HepG2 (cell line): Measurements from ENCODE around the gene ITIH2. TPM values are rescaled to one million over a fixed set of nuclear protein-coding genes. Genes with fewer than 3 reads are reported as not detected.

Source experiments
- EP300 ChIP-seq, 3 experiments: sonication (generic) in 1 of 3; formaldehyde crosslinking in 1 of 3; IDR thresholded peaks; 2 replicates each; pipeline versions ENCODE4 v1.5.1 to v1.6.1; 2011 to 2020; ENCODE audit warnings: low read depth in 2 of 3, low read length in 2 of 3, borderline replicate concordance in 1 of 3, improper control_type of control experiment in 1 of 3, mild to moderate bottlenecking in 1 of 3, missing genetic modification reagents in 1 of 3, moderate library complexity in 1 of 3
- FOXA3 ChIP-seq: IDR thresholded peaks from 2 replicates; pipeline ENCODE4 v1.6.1; 2016; ENCODE audit warnings: missing genetic modification reagents, missing compliant biosample characterization
- HNF4G ChIP-seq, 2 experiments: sonication (generic) in 1 of 2; formaldehyde crosslinking in 1 of 2; IDR thresholded peaks; 2 replicates each; pipeline versions ENCODE4 v1.4.0 to v1.6.1; 2011 to 2020; ENCODE audit warnings: borderline replicate concordance in 2 of 2, low read depth in 2 of 2, mild to moderate bottlenecking in 2 of 2, low read length in 1 of 2, missing genetic modification reagents in 1 of 2, moderate library complexity in 1 of 2
- HNRNPK ChIP-seq: fragments of 200-400 bp; formaldehyde crosslinking; IDR thresholded peaks from 2 replicates; pipeline ENCODE4 v1.6.1; 2018; ENCODE audit warnings: low read length, low read depth, moderate library complexity, mild to moderate bottlenecking; ENCODE audit not compliant: poor library complexity, severe bottlenecking
- IKZF5 ChIP-seq: IDR thresholded peaks from 2 replicates; pipeline ENCODE4 v1.6.1; 2018; ENCODE audit warnings: missing genetic modification reagents, mild to moderate bottlenecking, missing compliant biosample characterization
- JUNB ChIP-seq: sonication (generic); formaldehyde crosslinking; IDR thresholded peaks from 2 replicates; pipeline ENCODE4 v1.8.0; 2022; ENCODE audit warnings: missing genetic modification reagents, mild to moderate bottlenecking, borderline replicate concordance
- KLF11 ChIP-seq: IDR thresholded peaks from 2 replicates; pipeline ENCODE4 v1.6.1; 2016; ENCODE audit warnings: missing compliant biosample characterization
- MBD4 ChIP-seq: IDR thresholded peaks from 2 replicates; pipeline ENCODE4 v1.6.1; 2012; ENCODE audit warnings: low read length, inconsistent platforms, borderline replicate concordance
- PCBP1 ChIP-seq: fragments of 200-400 bp; formaldehyde crosslinking; IDR thresholded peaks from 2 replicates; pipeline ENCODE4 v1.6.1; 2017; ENCODE audit warnings: mild to moderate bottlenecking, low read depth, low read length, borderline replicate concordance
- PHF8 ChIP-seq: sonication (generic); formaldehyde crosslinking; IDR thresholded peaks from 2 replicates; pipeline ENCODE4 v1.5.0; 2020; ENCODE audit warnings: missing genetic modification reagents
- POLR2AphosphoS2 ChIP-seq: IDR thresholded peaks from 2 replicates; pipeline ENCODE4 v1.6.1; 2011; ENCODE audit warnings: low read depth, low read length, improper control_type of control experiment
- REXO4 ChIP-seq: sonication (generic); formaldehyde crosslinking; IDR thresholded peaks from 2 replicates; pipeline ENCODE4 v1.8.0; 2022; ENCODE audit warnings: missing genetic modification reagents, mild to moderate bottlenecking, borderline replicate concordance
- SCMH1 ChIP-seq: sonication (generic); formaldehyde crosslinking; IDR thresholded peaks from 2 replicates; pipeline ENCODE4 v1.9.0; 2021; ENCODE audit warnings: missing genetic modification reagents, mild to moderate bottlenecking, borderline replicate concordance
- SMARCC2 ChIP-seq: fragments of 450-650 bp; IDR thresholded peaks from 2 replicates; pipeline ENCODE4 v1.6.1; 2017; ENCODE audit warnings: antibody characterized with exemption, mild to moderate bottlenecking
- SMC3 ChIP-seq: IDR thresholded peaks from 2 replicates; pipeline ENCODE4 v1.6.1; 2011; ENCODE audit warnings: low read length, improper control_type of control experiment
- ZMYM4 ChIP-seq: sonication (generic); formaldehyde crosslinking; IDR thresholded peaks from 2 replicates; pipeline ENCODE4 v1.8.1; 2023; ENCODE audit warnings: mild to moderate bottlenecking, missing genetic modification reagents
- ZNF207 ChIP-seq: fragments of 450-650 bp; IDR thresholded peaks from 2 replicates; pipeline ENCODE4 v1.6.1; 2016; ENCODE audit warnings: antibody characterized with exemption, borderline replicate concordance
- ZNF503 ChIP-seq: sonication (generic); formaldehyde crosslinking; IDR thresholded peaks from 2 replicates; pipeline ENCODE4 v1.4.0; 2020; ENCODE audit warnings: missing genetic modification reagents
- ZNF567 ChIP-seq: sonication (generic); formaldehyde crosslinking; IDR thresholded peaks from 2 replicates; pipeline ENCODE4 v1.8.1; 2023; ENCODE audit warnings: mild to moderate bottlenecking, missing genetic modification reagents, borderline replicate concordance
- ZNF605 ChIP-seq: sonication (generic); formaldehyde crosslinking; IDR thresholded peaks from 2 replicates; pipeline ENCODE4 v1.8.0; 2022; ENCODE audit warnings: mild to moderate bottlenecking, missing genetic modification reagents
- ZNF615 ChIP-seq: sonication (generic); formaldehyde crosslinking; IDR thresholded peaks from 2 replicates; pipeline ENCODE4 v1.5.0; 2020; ENCODE audit warnings: mild to moderate bottlenecking, missing genetic modification reagents, borderline replicate concordance
- polyA plus RNA-seq, 8 experiments: library from polyadenylated mRNA; depleted of rRNA in 3 of 8; stranded (reverse) in 7 of 8; unstranded in 1 of 8; fragments of >200 nt; fragmentation: Illumina TruSeq in 4 of 8; extraction: Trizol in 4 of 8; gene quantifications; 2 replicates each; pipeline versions ENCODE4 v1.2.1 to v1.2.3, GENCODE V29; 2011 to 2016; ENCODE audit warnings: low read depth in 4 of 8, missing spikeins in 1 of 8, mixed read lengths in 1 of 8; ENCODE audit not compliant: insufficient read depth in 1 of 8
- total RNA-seq, 5 experiments: library from RNA; depleted of rRNA; stranded (reverse); fragments of >200 nt; fragmentation: Illumina TruSeq; extraction: Trizol; gene quantifications; 2 replicates each; pipeline ENCODE4 v1.2.3, GENCODE V29; 2016; ENCODE audit warnings: low read depth in 1 of 5
- TF ChIP-seq, protein P1 (sequence below): IDR thresholded peaks from 2 replicates; pipeline ENCODE4 v1.6.1; 2016; ENCODE audit warnings: missing compliant biosample characterization, missing genetic modification reagents, borderline replicate concordance
- TF ChIP-seq, protein P2 (sequence below): sonication (generic); formaldehyde crosslinking; IDR thresholded peaks from 2 replicates; pipeline ENCODE4 v1.5.1; 2020; ENCODE audit warnings: missing genetic modification reagents, mild to moderate bottlenecking, borderline replicate concordance

The ITIH2 gene
- total and polyA plus RNA-seq, 2 of the 13 experiments (the other 11 are each of a cell fraction or from before 2014, with no cell fraction given): 1,197 to 1,427 TPM

DNA sequence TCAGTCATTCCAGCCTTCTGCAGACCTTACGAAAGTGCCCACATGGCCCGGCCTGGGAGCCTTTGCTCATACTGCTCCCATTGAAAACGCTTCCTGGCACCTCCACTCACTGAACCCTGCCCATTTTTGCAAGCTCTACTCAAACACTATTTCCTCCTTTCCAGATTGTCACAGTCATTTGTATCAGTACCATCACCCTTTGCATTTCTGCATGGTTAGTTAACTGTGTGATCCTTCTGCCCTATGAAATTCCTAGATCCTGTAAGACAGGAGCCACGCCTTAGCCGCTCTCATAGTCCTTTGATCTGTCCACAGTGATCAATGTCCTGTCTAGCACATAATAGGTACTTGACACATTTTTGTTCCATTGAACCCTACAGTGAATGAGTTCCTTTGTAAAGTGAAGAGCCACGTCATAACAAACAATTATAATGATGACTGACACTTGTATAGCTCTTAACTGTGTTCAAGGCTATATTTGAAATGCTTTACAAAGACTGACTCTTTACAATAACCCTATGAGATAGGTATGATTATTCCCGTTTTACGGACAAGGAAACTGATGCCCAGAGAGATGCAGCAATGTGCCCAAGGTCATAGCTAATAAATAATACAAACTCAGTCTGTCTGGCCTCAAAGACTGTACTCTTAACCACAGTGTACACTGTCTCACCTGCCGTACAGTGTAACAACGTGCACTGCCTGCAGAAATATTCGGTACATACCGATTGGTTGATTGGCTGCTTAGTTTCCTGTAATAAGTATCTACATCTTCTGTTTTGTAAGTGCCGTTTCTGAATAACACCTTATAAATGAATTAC lies 16.6 kb upstream of the ITIH2 start (continued):
- TF ChIP-seq POLR2AphosphoS2 (no peak), ZNF503 (CRISPR knock-in tag) (peak; percentile 99), PHF8 (CRISPR knock-in tag) (no peak; the same call in 1 of the 2 replicates), IKZF5 (CRISPR knock-in tag) (peak; percentile 76), ZMYM4 (0 out of 2 replicates have a peak, but pooled peaks have one; percentile 35), ZNF615 (no peak), SMARCC2 (no peak), SMC3 (peak; percentile 25; the same call in 1 of the 2 replicates), MBD4 (peak; percentile 87; the same call in 1 of the 2 replicates), JUNB (CRISPR knock-in tag) (peak; percentile 86; the same call in 1 of the 2 replicates), ZNF567 (CRISPR knock-in tag) (0 out of 2 replicates have a peak, but pooled peaks have one; percentile 37), ZNF207 (no peak), REXO4 (CRISPR knock-in tag) (no peak), FOXA3 (CRISPR knock-in tag) (peak; percentile 81), KLF11 (CRISPR knock-in tag) (0 out of 2 replicates have a peak, but pooled peaks have one; percentile 55), EP300 (IDR thresholded peaks at IDR 0.05; ENCODE audit: low read depth in 2 of 2, low read length in 2 of 2) (peak; percentile 97 to 98), EP300 (CRISPR knock-in tag; IDR thresholded peaks at IDR 0.05; ENCODE audit: borderline replicate concordance) (peak; percentile 100), SCMH1 (CRISPR knock-in tag) (no peak), PCBP1 (no peak), HNRNPK (no peak), ZNF605 (CRISPR knock-in tag) (0 out of 2 replicates have a peak, but pooled peaks have one; percentile 48), HNF4G (IDR thresholded peaks at IDR 0.05; ENCODE audit: borderline replicate concordance, low read depth, low read length) (peak; percentile 76), HNF4G (CRISPR knock-in tag; IDR thresholded peaks at IDR 0.05; ENCODE audit: borderline replicate concordance, low read depth) (0 out of 2 replicates have a peak, but pooled peaks have one; percentile 56)
- TF ChIP-seq, protein P1, sequence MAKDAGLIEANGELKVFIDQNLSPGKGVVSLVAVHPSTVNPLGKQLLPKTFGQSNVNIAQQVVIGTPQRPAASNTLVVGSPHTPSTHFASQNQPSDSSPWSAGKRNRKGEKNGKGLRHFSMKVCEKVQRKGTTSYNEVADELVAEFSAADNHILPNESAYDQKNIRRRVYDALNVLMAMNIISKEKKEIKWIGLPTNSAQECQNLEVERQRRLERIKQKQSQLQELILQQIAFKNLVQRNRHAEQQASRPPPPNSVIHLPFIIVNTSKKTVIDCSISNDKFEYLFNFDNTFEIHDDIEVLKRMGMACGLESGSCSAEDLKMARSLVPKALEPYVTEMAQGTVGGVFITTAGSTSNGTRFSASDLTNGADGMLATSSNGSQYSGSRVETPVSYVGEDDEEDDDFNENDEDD (CRISPR knock-in tag): no peak
- TF ChIP-seq, protein P2, sequence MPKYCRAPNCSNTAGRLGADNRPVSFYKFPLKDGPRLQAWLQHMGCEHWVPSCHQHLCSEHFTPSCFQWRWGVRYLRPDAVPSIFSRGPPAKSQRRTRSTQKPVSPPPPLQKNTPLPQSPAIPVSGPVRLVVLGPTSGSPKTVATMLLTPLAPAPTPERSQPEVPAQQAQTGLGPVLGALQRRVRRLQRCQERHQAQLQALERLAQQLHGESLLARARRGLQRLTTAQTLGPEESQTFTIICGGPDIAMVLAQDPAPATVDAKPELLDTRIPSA (CRISPR knock-in tag): no peak
